D721Med (cell line): Measurements from ENCODE around the gene UTY.

ENCODE experiments used
- DNase-seq: peaks from one replicate; pipeline ENCODE4 v3.0.0; 2011; ENCODE audit warnings: low spot score; ENCODE audit not compliant: insufficient read length
- FAIRE-seq: peaks from 2 replicates; lab custom pipeline; 2011; peaks lifted over from hg19 to GRCh38; lab: Jason Lieb, UNC
- TF ChIP-seq, protein P1 (sequence below): IDR thresholded peaks from 2 replicates; pipeline ENCODE4 v1.5.1; 2012; ENCODE audit warnings: mild to moderate bottlenecking, control low read depth; ENCODE audit not compliant: insufficient read depth; ENCODE audit errors: missing control alignments

The UTY gene

DNA sequence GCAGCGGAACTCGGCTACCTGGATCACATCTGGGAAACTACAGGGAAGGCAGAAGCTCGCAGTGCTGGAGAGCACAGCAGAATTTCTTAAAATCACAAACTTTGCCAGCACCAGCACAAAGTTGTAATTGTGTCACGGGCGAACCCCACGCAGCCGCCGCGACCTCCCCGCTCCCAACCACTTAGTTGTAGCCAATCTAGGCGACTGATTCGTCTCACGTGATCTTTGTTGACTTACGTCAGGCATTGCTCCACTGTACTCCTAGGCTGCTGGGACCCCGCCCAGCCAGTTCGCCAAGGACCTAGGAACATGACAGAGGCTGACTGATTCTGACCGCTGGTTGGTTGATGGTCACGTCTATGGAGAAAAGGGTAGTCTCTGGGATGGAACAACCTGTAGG lies at the start of gene UTY:
TSS of gene UTY (minus strand) at position 206 of the 400 bp plus-strand sequence. CDS start 368 bp downstream, outside the sequence.
- TF ChIP-seq, protein P1, sequence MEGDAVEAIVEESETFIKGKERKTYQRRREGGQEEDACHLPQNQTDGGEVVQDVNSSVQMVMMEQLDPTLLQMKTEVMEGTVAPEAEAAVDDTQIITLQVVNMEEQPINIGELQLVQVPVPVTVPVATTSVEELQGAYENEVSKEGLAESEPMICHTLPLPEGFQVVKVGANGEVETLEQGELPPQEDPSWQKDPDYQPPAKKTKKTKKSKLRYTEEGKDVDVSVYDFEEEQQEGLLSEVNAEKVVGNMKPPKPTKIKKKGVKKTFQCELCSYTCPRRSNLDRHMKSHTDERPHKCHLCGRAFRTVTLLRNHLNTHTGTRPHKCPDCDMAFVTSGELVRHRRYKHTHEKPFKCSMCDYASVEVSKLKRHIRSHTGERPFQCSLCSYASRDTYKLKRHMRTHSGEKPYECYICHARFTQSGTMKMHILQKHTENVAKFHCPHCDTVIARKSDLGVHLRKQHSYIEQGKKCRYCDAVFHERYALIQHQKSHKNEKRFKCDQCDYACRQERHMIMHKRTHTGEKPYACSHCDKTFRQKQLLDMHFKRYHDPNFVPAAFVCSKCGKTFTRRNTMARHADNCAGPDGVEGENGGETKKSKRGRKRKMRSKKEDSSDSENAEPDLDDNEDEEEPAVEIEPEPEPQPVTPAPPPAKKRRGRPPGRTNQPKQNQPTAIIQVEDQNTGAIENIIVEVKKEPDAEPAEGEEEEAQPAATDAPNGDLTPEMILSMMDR, result no peak
- FAIRE-seq (no peak), DNase-seq (no peak)

DNA sequence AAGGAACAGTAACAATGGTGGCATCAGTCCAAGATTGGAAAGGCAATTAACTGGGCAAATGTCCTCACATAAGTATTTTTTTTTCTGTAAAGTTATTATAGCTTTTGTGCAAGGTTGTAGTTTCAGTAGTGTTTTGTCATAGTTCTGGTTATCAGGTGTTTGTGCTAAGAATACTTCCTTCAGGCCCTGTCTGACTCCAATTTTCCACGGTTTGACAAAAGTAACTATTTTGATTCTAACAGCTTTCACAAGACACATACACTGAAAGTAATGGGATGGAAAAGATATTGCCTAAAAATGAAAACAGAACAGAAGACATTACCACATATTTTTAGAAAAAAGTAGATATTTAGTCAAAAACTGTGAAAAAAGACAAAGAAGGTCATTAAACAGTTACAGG lies 40.6 kb upstream of the UTY start:
- FAIRE-seq, result no peak
- TF ChIP-seq, protein P1, result no peak
- DNase-seq, result no peak

DNA sequence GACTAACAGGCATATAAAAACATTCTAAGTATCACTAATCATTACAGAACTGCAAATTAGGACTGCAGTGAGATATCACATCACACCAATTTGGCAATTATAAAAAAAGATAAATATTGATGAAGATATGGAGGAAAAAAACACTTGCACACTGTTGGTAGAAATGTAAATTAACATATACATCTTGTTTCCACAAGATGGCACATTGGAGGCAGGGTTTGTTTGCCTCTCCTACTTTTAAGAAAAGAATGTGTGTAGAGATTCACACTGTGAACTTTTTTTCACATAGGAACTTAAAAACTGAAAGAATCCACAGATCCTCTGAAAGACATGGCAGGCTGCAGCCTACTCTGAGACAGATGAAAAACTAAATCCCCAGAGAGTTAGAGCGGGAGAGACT lies 21.4 kb upstream of the UTY start:
- FAIRE-seq (no peak), DNase-seq (no peak)
- TF ChIP-seq, protein P1, result no peak

DNA sequence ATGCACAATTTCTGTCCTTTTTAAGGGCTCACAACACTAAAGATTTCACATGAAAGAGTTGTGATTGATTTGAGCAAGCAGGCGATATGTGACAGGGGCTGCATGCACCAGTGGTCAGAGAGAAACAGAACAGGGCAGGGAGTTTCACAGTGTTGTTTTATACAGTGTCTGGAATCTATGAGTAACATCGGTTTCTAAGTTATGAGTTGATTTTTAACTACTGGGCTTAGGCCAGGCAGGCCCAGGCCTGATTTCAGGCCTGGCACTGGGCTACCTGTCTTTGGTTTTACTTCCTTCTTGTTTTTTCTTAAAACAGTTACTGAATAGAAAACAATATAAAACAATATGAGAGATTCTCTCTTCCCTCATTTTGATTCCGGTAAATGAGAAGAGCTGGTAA lies 13.9 kb upstream of the UTY start:
- TF ChIP-seq, protein P1, result no peak
- FAIRE-seq (no peak), DNase-seq (no peak)

DNA sequence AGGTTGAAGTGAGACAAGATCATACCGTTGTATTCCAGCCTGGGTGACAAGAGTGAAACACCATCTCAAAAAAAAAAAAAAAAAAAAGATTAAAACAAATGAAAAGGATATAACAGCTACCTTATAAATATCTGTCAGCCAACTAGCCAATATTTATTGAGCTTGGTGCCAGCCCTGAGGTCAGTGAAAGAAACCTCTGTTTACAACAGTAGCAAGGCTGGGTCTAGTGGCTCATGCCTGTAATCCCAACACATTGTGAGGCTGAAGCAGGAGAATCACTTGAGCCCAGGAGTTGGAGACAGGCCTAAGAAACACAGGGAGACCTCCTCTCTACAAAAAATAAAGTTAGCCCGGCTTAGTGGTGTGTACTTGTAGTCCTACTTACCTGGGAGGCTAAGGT lies 12.6 kb upstream of the UTY start:
- TF ChIP-seq, protein P1, result no peak
- no peak for DNase-seq
- no peak for FAIRE-seq

DNA sequence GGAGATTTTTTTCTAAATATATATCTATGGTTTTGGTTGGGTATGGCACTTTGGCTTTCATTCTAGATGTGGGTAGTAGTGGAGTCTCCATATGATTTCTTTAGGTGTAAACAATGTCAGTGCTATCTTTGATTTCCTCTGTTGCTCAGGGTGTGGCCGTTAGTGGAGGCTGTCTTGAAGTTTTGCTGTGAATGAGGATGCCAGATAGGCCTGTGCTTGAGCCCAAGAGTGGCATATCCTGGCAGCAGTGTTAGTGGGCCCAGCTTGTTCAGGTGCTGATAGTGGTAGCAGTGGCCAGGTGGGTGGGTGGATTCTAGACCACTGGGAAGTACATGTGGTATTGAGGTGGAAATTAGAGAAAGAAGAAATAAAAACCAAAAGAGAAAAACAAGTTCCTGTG lies 8.9 kb upstream of the UTY start:
- TF ChIP-seq, protein P1, result no peak
- FAIRE-seq (no peak), DNase-seq (no peak)

DNA sequence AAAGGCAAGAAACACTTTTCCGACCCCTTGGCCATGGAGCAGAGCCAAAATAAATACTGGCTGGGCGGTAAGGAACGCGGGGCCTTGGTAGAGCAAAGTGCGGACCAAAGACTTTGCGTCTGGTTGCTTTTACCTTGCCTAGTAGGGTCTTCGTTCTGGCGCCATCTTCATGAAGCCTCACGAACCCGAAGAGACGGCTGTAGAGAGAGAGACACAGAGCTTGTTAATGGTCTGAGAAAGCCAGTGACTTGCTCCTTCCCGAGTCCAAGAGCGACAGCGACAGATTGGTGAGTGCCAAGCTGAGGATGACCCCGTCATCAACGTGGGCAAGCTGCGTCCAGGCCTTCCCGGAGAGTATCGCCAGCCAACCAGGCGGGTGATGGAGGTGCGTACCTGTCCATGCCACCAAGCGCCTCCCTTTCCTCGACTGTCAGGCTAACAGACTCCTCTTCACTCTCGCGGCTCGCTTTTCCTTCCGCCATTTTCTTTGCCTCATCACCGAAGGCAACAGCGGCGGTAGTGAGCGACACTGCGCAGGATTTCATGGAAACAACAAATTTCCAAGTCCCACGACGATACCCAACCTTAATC lies 617 bp downstream of the UTY start:
- TF ChIP-seq, protein P1, result no peak
- DNase-seq, result no peak
- FAIRE-seq, result no peak
